Activated gamma-delta T cell treated with anti-CD3 and anti-CD28 coated beads, Interleukin-2, amount 50 U/mL, for 16 hours (primary cell): ENCODE data around the gene KLC1.
"Not testable (repeated sequence)": the region's sequence is repeated elsewhere in the genome, so short reads cannot be mapped to it uniquely, and the experiment has no call there.

ENCODE experiments used
- DNase-seq: peaks from one replicate; pipeline ENCODE4 v3.0.0-alpha.2; 2020; ENCODE audit warnings: low read depth

KLC1 gene

GRCh38 chr14:103628684-103629502, at the start of gene KLC1:
TSS of gene KLC1 (plus strand) at chr14:103629211. CDS start at chr14:103654565, 25,354 bp downstream.
- peak; percentile 71 for DNase-seq

DNA sequence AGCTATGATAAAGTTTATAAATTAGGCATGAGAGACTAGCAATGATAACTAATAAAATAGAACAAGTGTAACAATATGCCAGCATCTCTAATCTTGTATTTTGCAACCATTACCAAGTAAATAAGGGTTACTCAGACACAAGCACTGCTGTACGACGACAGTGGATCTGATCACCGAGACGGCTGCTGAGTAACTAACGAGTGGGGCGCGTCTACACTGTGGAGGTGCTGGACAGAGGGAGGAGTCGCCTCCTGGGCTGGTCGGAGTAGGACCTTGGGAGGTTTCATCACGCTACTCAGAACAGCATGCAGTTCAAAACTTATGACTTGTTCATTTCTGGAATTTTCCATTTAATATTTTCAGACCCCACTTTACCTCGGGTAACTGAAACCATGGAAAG, 47.8 kb upstream of the KLC1 start:
- no peak for DNase-seq

- DNase-seq, result no peak
Measured at GRCh38 chr14:103581954-103582703, 46.9 kb upstream of the KLC1 start.

DNA sequence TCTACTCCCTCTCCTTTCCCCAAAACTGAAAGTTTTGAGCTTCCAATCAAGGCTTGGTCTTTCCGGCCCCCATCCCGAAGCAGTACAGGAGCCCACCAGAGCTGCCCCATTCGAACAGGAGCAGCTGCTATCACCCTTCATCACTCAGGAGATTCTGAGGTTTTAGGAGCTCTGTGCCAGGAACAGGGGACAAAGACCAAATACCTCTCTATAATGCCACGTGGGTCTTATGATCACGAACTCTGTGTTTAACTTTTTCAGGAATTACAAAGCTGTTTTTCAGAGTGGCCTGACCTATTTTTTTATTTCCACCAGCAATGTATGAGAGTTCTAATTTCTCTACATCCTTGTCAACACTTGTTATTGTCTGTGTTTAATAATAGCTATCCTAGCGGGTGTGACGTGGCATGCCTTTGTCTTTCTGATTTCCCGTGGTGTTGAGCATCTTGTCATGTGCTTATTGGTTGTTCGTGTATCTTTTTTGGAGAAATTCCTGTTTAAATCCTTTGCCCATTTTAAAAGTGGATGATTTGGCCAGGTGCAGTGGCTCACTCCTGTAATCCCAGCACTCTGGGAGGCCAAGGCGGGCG, 44.6 kb upstream of the KLC1 start:
- no peak for DNase-seq

GRCh38 chr14:103593577-103593976, 35.4 kb upstream of the KLC1 start:
- DNase-seq, result no peak

GRCh38 chr14:103594265-103594664, 34.7 kb upstream of the KLC1 start:
- DNase-seq, result no peak

DNA sequence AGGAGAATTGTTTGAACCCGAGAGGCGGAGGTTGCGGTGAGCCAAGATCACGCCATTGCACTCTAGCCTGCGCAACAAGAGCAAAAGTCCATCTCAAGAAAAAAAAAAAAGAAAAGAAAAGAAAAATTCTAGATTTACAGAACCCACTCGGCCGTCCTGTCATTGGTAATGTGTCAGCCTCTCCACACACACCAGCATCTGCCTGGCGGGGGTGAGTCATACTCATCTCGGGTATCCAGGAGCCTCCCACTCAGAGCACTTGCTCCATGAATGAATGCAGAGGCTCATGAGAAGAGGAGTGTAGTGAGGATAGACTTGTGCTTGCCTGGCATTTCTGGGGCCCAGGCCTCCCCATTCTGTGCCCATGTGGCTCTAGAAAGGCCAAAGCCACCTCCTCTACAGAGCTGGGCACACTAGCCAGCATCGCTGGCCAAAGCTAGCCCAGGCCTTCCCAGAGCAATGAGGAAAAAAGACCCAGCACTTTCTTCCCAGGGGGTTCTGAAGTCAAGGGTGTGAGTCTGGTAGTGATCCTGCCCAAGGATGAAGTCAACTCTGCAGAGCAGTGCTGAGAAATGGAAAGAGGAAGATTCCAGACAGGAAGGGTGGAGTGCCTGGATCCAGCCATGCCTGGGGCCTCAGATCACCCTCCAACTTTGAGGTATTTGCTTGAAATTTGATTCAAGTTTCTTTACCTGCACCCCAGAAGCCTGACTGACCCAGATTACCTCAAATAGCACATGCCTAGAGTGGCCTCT, 31.2 kb upstream of the KLC1 start:
- no peak for DNase-seq

GRCh38 chr14:103600503-103600902, 28.5 kb upstream of the KLC1 start:
- DNase-seq, result no peak

DNA sequence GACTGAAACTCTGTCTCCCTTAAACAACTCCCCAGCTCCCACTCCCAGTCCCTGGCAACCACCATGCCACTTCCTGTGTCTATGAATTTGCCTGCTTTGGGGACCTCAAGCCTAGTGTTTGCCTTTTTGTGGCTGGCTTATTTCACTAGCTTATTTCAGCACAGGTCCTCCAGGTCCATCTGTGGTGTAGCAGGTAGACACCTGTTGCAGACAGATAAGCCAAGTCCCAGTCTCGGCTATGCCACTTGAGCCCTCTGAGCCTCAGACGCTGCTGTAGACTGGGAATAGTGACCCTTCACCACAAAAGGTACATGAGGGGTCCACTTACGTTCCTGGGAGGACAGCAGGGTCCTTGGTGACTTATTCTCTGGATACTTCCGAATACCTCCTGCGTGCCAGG, 24.4 kb upstream of the KLC1 start:
- DNase-seq, result no peak

GRCh38 chr14:103606963-103607668, 21.9 kb upstream of the KLC1 start:
- peak; percentile 41 for DNase-seq

GRCh38 chr14:103607822-103608221, 21.2 kb upstream of the KLC1 start:
- DNase-seq, result no peak

DNA sequence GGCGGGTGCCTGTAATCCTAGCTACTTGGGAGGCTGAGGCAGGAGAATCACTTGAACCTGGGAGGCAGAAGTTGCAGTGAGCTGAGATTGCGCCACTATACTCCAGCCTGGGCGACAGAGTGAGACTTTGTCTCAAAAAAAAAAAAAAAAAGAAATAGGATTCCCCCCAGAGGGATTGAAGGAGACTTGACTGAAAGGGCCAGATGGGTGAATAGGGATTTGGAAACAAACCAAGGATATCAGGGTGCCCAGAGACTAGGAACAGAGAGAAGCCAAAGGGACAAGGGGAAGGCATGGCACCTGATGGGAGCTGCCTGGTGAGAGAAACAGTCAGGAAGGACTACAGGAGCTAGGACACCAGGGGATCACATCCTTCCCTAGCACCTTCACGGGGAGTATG, 19.9 kb upstream of the KLC1 start:
- not testable (repeated sequence) for DNase-seq

- DNase-seq, result no peak
Measured at GRCh38 chr14:103611215-103611614, 17.8 kb upstream of the KLC1 start.

DNA sequence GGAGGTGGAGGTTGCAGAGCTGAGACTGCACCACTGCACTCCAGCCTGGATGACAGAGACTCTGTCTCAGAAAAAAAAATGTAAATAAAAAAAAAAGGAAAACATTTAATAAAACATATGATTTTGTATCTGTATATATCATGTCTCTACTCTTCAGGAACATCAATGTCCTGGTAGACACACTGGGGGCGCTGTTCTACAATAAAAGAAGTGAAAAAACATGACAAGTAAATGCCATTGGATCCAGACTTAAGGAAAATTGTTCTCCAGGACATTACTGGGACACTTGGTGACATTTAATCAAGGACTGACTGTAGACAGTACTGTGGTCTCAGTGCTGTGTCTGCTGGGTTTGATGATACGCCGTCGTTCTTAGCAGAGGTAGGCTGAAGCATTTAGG, 15.5 kb upstream of the KLC1 start:
- no peak for DNase-seq

DNA sequence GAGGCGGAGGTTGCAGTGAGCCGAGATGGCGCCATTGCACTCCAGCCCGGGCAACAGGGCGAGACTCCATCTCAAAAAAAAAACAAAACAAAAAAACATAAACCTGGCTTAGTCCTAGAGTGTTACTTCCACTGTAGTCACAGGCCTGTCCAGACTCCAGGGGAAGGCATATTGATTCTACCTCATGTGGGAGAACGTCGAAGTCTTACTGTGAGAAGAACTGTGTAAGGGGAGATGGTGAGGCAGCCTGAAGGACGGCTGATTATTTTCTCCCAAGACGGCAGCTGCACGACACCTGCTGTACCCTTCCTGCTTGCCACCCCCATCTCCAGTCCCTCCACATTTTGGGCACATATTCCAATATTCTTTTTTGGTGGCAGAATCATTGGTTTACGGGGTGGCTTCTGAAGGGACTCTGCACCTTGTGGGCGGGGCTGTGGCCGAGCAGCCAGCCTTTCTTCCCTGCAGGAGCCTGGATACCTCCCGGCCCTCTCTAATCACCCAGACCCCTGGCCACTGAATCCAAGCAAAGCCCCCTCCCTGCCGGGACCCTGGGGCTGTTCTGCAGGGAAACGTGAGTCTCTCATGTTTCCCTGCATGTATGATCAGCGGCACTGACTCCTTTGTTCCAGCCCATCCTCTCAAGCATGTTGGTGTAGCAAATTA, 12.2 kb upstream of the KLC1 start:
- DNase-seq, result no peak

GRCh38 chr14:103619057-103619456, 10.0 kb upstream of the KLC1 start:
- DNase-seq, result no peak

DNA sequence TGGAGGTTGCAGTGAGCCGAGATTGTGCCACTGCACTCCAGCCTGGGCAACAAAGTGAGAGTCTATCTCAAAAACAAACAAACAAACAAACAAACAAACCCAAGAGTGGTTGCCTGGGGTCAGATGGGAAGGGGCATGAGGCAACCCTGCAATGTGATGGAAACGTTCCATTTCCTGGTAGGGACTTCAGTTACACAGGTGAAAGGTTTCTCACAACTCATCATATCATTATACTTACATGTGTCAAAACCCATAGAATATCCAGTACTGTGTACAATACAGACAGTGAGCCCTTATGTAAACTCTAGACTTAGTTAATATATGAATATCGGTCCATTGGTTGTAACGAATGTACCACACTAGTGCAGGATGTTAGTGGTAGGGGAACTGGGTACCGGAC, 7.2 kb upstream of the KLC1 start:
- DNase-seq, result no peak

DNA sequence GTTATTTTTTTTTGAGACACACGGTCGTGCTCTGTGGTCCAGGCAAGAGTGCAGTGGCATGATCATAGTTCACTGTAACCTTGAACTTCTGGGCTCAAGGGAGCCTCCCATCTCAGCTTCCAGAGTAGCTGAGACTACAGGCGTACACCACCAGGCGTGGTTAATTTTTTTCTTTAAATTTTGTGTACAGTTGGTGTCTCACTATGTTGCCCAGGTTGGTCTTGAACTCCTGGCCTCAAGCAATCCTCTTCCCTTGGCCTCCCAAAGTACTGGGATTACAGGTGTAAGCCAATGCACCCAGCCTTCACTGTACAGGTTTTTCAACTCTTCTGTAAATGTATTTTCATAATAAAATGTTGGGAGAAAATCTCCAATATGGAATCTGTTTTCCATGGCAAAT, 5.7 kb upstream of the KLC1 start:
- no peak for DNase-seq

DNA sequence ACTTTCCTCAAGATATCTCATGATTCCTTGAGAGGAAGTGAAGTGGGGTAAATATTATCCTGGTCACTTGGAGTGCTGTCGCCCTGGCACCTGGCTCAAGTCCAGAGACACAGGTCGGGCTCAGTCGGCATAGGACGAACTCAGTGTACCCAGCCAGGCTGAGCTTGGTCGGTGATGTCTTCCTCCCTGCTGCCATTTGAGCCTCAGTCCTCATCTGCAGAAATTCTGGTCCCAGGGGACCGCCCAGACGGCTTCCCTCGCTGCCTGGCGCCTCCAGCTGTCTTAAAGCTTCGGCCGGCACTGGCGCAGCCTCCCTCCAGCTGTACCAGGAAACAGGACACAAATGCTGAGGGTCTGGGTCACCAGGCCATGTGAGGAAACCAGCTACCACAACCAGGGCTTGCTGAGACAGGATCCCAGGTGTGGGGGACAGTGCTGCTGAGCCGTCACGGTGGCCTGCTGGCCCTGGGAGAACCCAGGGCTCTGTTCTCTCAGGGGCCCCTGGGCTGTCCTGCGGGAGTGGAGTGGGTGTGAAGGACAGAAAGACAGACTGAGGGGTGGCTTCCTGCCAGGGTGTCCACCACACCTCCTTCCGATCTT, 5.0 kb upstream of the KLC1 start:
- DNase-seq, result no peak

GRCh38 chr14:103624860-103625259, 4.2 kb upstream of the KLC1 start:
- no peak for DNase-seq
